Caco-2 (cell line): ENCODE measurements around the gene TEX19. TPM values are rescaled to one million over a fixed set of nuclear protein-coding genes. Genes with fewer than 3 reads are reported as not detected.

Experiments used
- BruUV-seq: library from RNA; stranded (reverse); fragments of 400-500 nt; replicated peaks from 2 replicates; lab custom pipeline; 2021; lab: Mats Ljungman, UMichigan
- CTCF ChIA-PET: fragments of 300-600 bp; sonication (Branson Sonifier 250); formaldehyde crosslinking; loops from one replicate; lab custom pipeline; 2022; ENCODE audit warnings: antibody characterized with exemption; lab: Charles Lee
- POLR2A ChIA-PET: fragments of 300-600 bp; sonication (Branson Sonifier 250); formaldehyde crosslinking; loops from one replicate; lab custom pipeline; 2022; ENCODE audit warnings: antibody characterized with exemption; lab: Charles Lee
- DNase-seq, 2 experiments: peaks; one replicate each; pipeline versions ENCODE4 v3.0.0 to v3.0.0-alpha.2; 2020 to 2022
- H3K27me3 ChIP-seq: replicated peaks from 2 replicates; pipeline ENCODE4 v1.6.0; 2011; ENCODE audit warnings: low read length; ENCODE audit not compliant: control insufficient read depth, insufficient read depth
- H3K36me3 ChIP-seq: 2 replicates; pipeline ENCODE4 v1.5.1; 2011; ENCODE audit warnings: low read length; ENCODE audit not compliant: control insufficient read depth, insufficient read depth
- H3K4me1 ChIP-seq: fragments of 250-450 bp; sonication (Bioruptor Pico); 2 replicates; pipeline ENCODE4 v1.5.1; 2020; ENCODE audit warnings: mild to moderate bottlenecking
- H3K4me3 ChIP-seq: 2 replicates; pipeline ENCODE4 v1.5.1; 2011; ENCODE audit warnings: low read depth, mild to moderate bottlenecking, control low read depth, low read length
- H3K9me3 ChIP-seq: fragments of 250-450 bp; sonication (Bioruptor Pico); 2 replicates; pipeline ENCODE4 v1.5.1; 2020; ENCODE audit warnings: mild to moderate bottlenecking, moderate library complexity
- H3K27ac Mint-ChIP-seq: one replicate; pipeline ENCODE4 v1.8.0; 2022; ENCODE audit warnings: mixed read lengths; ENCODE audit not compliant: unreplicated experiment
- H3K27me3 Mint-ChIP-seq: one replicate; pipeline ENCODE4 v1.8.0; 2022; ENCODE audit warnings: mixed read lengths; ENCODE audit not compliant: insufficient read depth, unreplicated experiment
- H3K36me3 Mint-ChIP-seq: one replicate; pipeline ENCODE4 v1.8.0; 2022; ENCODE audit warnings: mild to moderate bottlenecking, mixed read lengths; ENCODE audit not compliant: insufficient read depth, unreplicated experiment
- H3K4me1 Mint-ChIP-seq: one replicate; pipeline ENCODE4 v1.8.0; 2022; ENCODE audit warnings: low read depth, mixed read lengths; ENCODE audit not compliant: unreplicated experiment
- H3K4me3 Mint-ChIP-seq: one replicate; pipeline ENCODE4 v1.8.0; 2022; ENCODE audit warnings: mild to moderate bottlenecking, moderate library complexity, mixed read lengths; ENCODE audit not compliant: unreplicated experiment
- H3K9me3 Mint-ChIP-seq: one replicate; pipeline ENCODE4 v1.8.0; 2022; ENCODE audit warnings: mixed read lengths; ENCODE audit not compliant: unreplicated experiment
- intact Hi-C: fragments of 100-400 bp; cut with micrococcal nuclease; formaldehyde crosslinking; loops from one replicate; pipeline ENCODE4 v1.10.0; 2022; ENCODE audit not compliant: unreplicated experiment
- total RNA-seq: library from RNA; stranded (reverse); gene quantifications from 2 replicates; pipeline ENCODE4 v1.2.3, GENCODE V29; 2022
- TF ChIP-seq, protein P1 (sequence below), 2 experiments: fragments of 200-600 bp in 1 of 2; IDR thresholded peaks; 1 replicate in 1 of 2; 2 replicates in 1 of 2; pipeline versions ENCODE4 v1.5.1 to v1.8.0; 2011 to 2022; ENCODE audit warnings: antibody characterized with exemption in 1 of 2, control low read depth in 1 of 2, inconsistent platforms in 1 of 2, low read depth in 1 of 2, low read length in 1 of 2, mild to moderate bottlenecking in 1 of 2, moderate library complexity in 1 of 2; ENCODE audit not compliant: insufficient read depth in 1 of 2, severe bottlenecking in 1 of 2, unreplicated experiment in 1 of 2

TEX19 gene
- total RNA-seq, 1 experiment from 2014 or later: 4.2 TPM

DNA sequence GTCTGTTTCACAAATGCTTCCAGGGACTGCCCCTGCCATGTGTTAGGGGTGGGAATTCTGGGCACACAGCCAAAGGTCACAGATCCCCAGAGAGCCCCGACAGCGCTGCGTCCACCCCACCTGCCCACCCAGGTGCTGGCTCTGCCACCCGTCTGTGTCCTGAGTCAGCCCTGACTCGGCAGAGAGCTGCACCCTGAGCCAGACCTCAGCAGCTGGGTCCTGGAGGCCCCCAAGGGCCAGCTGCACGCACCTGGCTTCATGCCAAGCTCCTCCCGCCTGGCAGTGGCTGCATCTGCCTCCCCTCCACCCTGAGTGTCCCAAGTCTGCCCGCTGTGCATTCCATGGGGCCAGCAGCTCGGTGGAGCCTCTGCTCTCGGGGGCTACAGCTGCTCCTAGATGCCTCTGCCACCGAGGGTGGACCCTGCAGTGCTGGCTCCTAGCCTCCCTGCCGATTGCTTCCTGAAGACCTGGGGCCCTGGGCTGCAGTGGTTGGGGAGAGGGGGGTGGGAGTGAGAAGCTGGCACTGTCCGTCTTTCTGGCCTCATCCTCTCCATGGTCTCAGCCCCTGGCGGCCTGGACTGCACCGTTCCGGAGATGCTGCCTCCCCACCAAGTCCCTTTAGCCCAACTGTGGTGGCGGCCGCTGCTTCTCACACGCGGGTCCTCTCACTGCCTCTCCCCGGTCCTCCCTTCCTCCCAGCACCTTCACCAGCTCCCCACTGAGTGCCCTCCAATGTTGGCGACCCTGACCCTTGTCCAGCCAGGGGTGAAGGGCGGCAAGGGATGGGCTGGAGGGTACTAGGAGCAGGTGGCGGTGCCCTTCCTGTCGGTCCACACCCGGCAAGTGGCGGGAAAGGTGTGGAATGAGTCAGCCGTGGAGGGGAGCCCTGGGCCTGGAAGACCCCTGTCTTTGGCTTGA is 28.5 kb upstream of the TEX19 start:
- Mint-ChIP-seq H3K9me3 (no peaks in the 10 kb centered on the region), H3K4me3 (no peak overlapping the region), H3K4me1 (peaks cover 6% of the 10 kb centered on the region), H3K36me3 (peaks cover 10% of the 10 kb centered on the region), H3K27ac (no peak overlapping the region), H3K27me3 (no peaks in the 10 kb centered on the region)
- CTCF ChIA-PET: no interaction called here
- DNase-seq: no peak
- intact Hi-C loops: no loop called here
- Histone ChIP-seq H3K4me1 (peaks cover 28% of the 10 kb centered on the region), H3K9me3 (no peaks in the 10 kb centered on the region), H3K4me3 (no peak overlapping the region), H3K27me3 (no peaks in the 10 kb centered on the region), H3K36me3 (no peaks in the 10 kb centered on the region)
- TF ChIP-seq, protein P1, sequence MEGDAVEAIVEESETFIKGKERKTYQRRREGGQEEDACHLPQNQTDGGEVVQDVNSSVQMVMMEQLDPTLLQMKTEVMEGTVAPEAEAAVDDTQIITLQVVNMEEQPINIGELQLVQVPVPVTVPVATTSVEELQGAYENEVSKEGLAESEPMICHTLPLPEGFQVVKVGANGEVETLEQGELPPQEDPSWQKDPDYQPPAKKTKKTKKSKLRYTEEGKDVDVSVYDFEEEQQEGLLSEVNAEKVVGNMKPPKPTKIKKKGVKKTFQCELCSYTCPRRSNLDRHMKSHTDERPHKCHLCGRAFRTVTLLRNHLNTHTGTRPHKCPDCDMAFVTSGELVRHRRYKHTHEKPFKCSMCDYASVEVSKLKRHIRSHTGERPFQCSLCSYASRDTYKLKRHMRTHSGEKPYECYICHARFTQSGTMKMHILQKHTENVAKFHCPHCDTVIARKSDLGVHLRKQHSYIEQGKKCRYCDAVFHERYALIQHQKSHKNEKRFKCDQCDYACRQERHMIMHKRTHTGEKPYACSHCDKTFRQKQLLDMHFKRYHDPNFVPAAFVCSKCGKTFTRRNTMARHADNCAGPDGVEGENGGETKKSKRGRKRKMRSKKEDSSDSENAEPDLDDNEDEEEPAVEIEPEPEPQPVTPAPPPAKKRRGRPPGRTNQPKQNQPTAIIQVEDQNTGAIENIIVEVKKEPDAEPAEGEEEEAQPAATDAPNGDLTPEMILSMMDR (IDR thresholded peaks at IDR 0.05; ENCODE audit: insufficient read depth in 1 of 2, low read depth in 1 of 2, low read length in 1 of 2, severe bottlenecking in 1 of 2, unreplicated experiment in 1 of 2): no peak
- POLR2A ChIA-PET: interaction anchor here (0.5 to 0.6 kb wide), 2 partner anchors 95 to 191 kb away, joined by 3 read pairs; no protein-coding TSS in a partner anchor
- BruUV-seq: no TSS peak

DNA sequence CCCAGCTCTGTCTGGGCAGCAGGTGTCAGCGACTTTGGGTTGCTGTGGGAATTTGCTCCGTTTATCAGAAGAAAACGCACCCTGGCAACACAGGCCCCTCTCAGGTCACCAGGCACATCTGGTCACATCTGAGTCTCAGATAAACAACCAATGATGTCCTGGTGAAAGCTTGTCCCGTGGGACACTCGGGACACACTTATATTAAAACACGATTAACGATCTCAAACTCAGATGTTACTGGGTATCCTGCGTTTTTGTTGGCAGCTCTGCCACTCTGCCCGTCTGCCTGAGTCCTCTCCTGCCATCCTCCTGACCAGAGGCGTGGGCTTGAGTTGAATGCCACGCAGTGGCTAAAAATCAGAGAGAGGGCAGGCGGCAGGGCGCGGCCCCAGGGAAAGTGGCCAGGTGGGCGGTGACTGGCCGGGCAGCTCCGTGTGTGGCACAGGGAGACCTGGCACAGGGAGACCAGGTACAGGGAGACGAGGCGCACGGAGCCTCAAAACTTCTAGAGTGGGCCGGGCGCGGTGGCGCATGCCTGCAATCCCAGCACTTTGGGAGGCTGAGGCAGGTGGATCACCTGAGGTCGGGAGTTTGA is 27.6 kb upstream of the TEX19 start:
- H3K36me3 Mint-ChIP-seq: peaks cover 7% of the 10 kb centered on the region
- no peaks in the 10 kb centered on the region for H3K9me3 Mint-ChIP-seq
- H3K4me1 Mint-ChIP-seq: peaks cover 6% of the 10 kb centered on the region
- no TSS peak for BruUV-seq
- DNase-seq: no peak
- H3K4me3 ChIP-seq: no peak overlapping the region
- no peaks in the 10 kb centered on the region for H3K27me3 ChIP-seq
- H3K27ac Mint-ChIP-seq: peak overlapping the region; percentile 81
- ChIA-PET CTCF (no interaction called here), POLR2A (no interaction called here)
- intact Hi-C loops: no loop called here
- TF ChIP-seq, protein P1 (IDR thresholded peaks at IDR 0.05; ENCODE audit: insufficient read depth in 1 of 2, low read depth in 1 of 2, low read length in 1 of 2, severe bottlenecking in 1 of 2, unreplicated experiment in 1 of 2): no peak
- H3K36me3 ChIP-seq: no peaks in the 10 kb centered on the region
- peaks cover 25% of the 10 kb centered on the region for H3K4me1 ChIP-seq
- peak overlapping the region; percentile 70 for H3K4me3 Mint-ChIP-seq
- H3K27me3 Mint-ChIP-seq: no peaks in the 10 kb centered on the region
- H3K9me3 ChIP-seq: no peaks in the 10 kb centered on the region

DNA sequence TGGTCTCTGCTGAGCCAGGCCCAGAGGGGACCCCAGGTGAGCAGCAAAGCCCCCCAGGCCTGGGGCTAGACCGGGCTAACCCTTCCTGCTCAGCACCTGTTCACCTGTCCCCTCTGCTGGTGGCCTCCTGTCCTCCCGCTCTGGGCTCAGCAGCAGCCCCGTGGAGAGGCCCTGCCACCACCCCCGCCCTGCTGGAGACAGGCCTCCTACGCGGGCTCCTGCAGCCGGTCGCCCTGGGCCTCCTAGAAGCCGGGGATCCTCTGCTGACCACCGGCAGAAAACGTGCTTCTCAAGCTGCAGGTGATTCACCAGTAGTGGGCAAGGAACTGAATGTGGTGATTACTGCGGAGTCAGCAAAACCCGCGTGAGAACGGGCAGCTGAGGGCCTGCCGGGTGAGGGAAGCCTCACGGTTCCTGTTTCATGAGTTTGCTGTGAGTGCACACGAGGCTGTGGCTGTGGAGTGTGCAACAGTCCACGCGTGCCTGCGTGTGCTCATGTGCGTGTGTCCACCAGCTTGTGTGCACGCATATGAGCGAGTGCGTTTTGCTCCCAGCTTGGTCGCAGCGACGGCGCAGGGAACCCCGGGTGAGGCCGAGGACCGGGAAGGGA is 26.3 kb upstream of the TEX19 start:
- Mint-ChIP-seq H3K36me3 (peaks cover 5% of the 10 kb centered on the region), H3K27ac (peak overlapping the region; percentile 81), H3K9me3 (no peaks in the 10 kb centered on the region), H3K27me3 (no peaks in the 10 kb centered on the region), H3K4me1 (peaks cover 6% of the 10 kb centered on the region), H3K4me3 (peak overlapping the region; percentile 70)
- no peaks in the 10 kb centered on the region for H3K9me3 ChIP-seq
- TF ChIP-seq, protein P1 (IDR thresholded peaks at IDR 0.05; ENCODE audit: insufficient read depth in 1 of 2, low read depth in 1 of 2, low read length in 1 of 2, severe bottlenecking in 1 of 2, unreplicated experiment in 1 of 2): no peak
- POLR2A ChIA-PET: interaction anchor here (0.6 kb wide), 1 partner anchor 76 kb away, joined by 3 read pairs; no protein-coding TSS in a partner anchor
- no peaks in the 10 kb centered on the region for H3K36me3 ChIP-seq
- H3K4me3 ChIP-seq: peak overlapping the region; percentile 36
- no TSS peak for BruUV-seq
- CTCF ChIA-PET: no interaction called here
- H3K4me1 ChIP-seq: peaks cover 25% of the 10 kb centered on the region
- no peaks in the 10 kb centered on the region for H3K27me3 ChIP-seq
- intact Hi-C loops: no loop called here
- peak in 1 of 2 experiments; percentile 56 for DNase-seq
